ENCODE results near the gene EPB41L5. TPM values are rescaled to one million over a fixed set of nuclear protein-coding genes. Genes with fewer than 3 reads are reported as not detected.

Gene EPB41L5
- total and polyA plus RNA-seq, 9 of the 15 experiments (the other 6 are each of a cell fraction or from before 2014, with no cell fraction given): 2.3 to 14.1 (median 8.2) TPM

- TF ChIP-seq SAFB (IDR thresholded peaks at IDR 0.05; ENCODE audit: borderline replicate concordance, low read depth, low read length) (no peak), COPS2 (conservative IDR thresholded peaks at IDR 0.05) (no peak), UBTF (IDR thresholded peaks at IDR 0.05; ENCODE audit: borderline replicate concordance in 1 of 2, low read depth in 2 of 2, low read length in 2 of 2) (no peak), STAG1 (CRISPR knock-in tag; IDR thresholded peaks at IDR 0.05; ENCODE audit: borderline replicate concordance) (no peak)
- in situ Hi-C loops (cut with MboI): no loop called here
- CTCF ChIA-PET (ENCODE audit: low intra/inter-chr PET ratio): no interaction called here
Measured at GRCh38 chr2:120104772-120105171, 91.9 kb downstream of the EPB41L5 start.

More at GRCh38 chr2:120104772-120105171, 91.9 kb downstream of the EPB41L5 start:
- ATAC-seq (no peak), DNase-seq (ENCODE audit: extremely low read depth in 1 of 4, low spot score in 3 of 4) (no peak), FAIRE-seq (no peak)
- no peaks in the 10 kb centered on the region; a peak in 1 of 5 replicates for H3K4me1 ChIP-seq (replicated peaks in 1 of 2; ENCODE audit: control insufficient read depth in 2 of 2, insufficient read depth in 2 of 2, low read length in 2 of 2)
- no peak overlapping the region for H3K27ac ChIP-seq (ENCODE audit: extremely low read depth, low read depth, low read length)
- no peaks in the 10 kb centered on the region for H3K79me2 ChIP-seq (ENCODE audit: control insufficient read depth, insufficient read depth, low read length)
- BruUV-seq (replicated peaks): no TSS peak
- no peak overlapping the region for H3K9ac ChIP-seq (ENCODE audit: insufficient read depth in 1 of 2, low read depth in 2 of 2, low read length in 2 of 2)
- no peaks in the 10 kb centered on the region for H3K27me3 ChIP-seq (ENCODE audit: control insufficient read depth in 2 of 2, insufficient read depth in 2 of 2, low read length in 2 of 2)
- H3K4me2 ChIP-seq (ENCODE audit: insufficient read depth, low read length): no peak overlapping the region
- no peak overlapping the region for H3K4me3 ChIP-seq
- H4K20me1 ChIP-seq (replicated peaks; ENCODE audit: control insufficient read depth, insufficient read depth, low read length): 0 out of 2 replicates have a peak, but pooled peaks cover 3% of the 10 kb centered on the region
- no peaks in the 10 kb centered on the region for H3K9me3 ChIP-seq (replicated peaks; ENCODE audit: control insufficient read depth, insufficient read depth, low read depth, low read length)
- H2AFZ ChIP-seq (ENCODE audit: low read depth, low read length): no peak overlapping the region
- WGBS (ENCODE audit: insufficient coverage, low coverage, missing lambda C conversion rate): 11% methylated on average over 1 of the region's 1 CpG
- no peaks in the 10 kb centered on the region for H3K9me1 ChIP-seq (ENCODE audit: control insufficient read depth, insufficient read depth, low read length)
- POLR2A ChIA-PET: no interaction called here
- intact Hi-C loops (cut with micrococcal nuclease): no loop called here
- no peaks in the 10 kb centered on the region for H3K36me3 ChIP-seq (ENCODE audit: control insufficient read depth, insufficient read depth, low read length)
